ENCODE data around the gene PRR7.

The PRR7 gene

DNA sequence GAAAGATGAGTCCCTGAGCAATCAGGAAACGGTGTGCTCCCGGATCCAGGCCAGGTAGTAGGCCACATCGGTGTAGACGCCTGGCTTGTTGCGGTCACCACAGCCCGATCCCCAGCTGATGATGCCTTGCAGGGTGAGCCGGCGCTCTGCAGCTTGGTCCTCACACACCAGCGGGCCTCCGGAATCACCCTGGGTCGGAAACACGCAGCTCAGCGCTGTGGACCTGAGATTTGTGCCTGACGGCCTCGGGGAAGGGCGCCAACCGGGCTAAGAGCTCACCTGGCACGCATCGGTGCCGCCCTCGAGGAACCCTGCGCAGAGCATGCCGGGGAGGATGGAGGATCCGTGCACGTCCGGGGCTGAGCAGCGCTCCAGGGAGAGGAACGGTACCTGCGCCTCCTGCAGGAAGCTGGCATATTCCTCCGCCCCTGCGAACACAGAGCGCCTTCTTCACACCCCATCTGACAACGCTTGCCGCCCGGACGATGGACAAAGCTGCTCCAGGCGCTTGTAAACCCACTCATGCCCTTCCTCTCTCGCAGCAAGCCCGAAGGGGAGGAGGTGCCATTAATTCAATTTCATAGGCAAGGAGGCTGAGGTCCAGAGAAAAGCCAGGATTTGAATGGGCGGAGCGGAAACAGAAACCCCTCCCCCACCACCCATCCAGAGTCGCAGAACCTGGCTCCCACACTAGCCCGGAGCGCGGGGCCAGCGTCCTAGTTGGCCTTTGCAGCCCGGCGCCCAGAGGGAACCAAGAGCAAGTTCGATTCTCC lies 44.2 kb upstream of the PRR7 start (continued):
- TF ChIP-seq ZNF133 (tag by site-specific recombination; IDR thresholded peaks at IDR 0.05) (no peak), SCRT2 (tag by site-specific recombination; IDR thresholded peaks at IDR 0.05) (no peak), ZNF610 (tag by site-specific recombination; IDR thresholded peaks at IDR 0.05; ENCODE audit: borderline replicate concordance) (0 out of 2 replicates have a peak, but pooled peaks have one; percentile 24), ZNF747 (tag by site-specific recombination; IDR thresholded peaks at IDR 0.05) (no peak), GLI4 (tag by site-specific recombination; IDR thresholded peaks at IDR 0.05) (no peak), PRDM1 (tag by site-specific recombination; IDR thresholded peaks at IDR 0.05) (no peak), ZNF416 (tag by site-specific recombination; IDR thresholded peaks at IDR 0.05) (no peak), ZNF121 (tag by site-specific recombination; IDR thresholded peaks at IDR 0.05) (0 out of 2 replicates have a peak, but pooled peaks have one; percentile 8), IKZF3 (tag by site-specific recombination; IDR thresholded peaks at IDR 0.05) (peak; percentile 73), ZNF530 (tag by site-specific recombination; IDR thresholded peaks at IDR 0.05; ENCODE audit: low read depth) (no peak), ZNF155 (tag by site-specific recombination; IDR thresholded peaks at IDR 0.05) (no peak), ZNF544 (tag by site-specific recombination; IDR thresholded peaks at IDR 0.05) (no peak), ZNF791 (tag by site-specific recombination; IDR thresholded peaks at IDR 0.05) (no peak), ZNF629 (tag by site-specific recombination; IDR thresholded peaks at IDR 0.05) (peak; percentile 53), ZNF112 (tag by site-specific recombination; IDR thresholded peaks at IDR 0.05) (no peak), ZNF501 (tag by site-specific recombination; IDR thresholded peaks at IDR 0.05) (peak; percentile 81; the same call in 1 of the 2 replicates), ZNF37A (tag by site-specific recombination; IDR thresholded peaks at IDR 0.05) (no peak), ZNF10 (tag by site-specific recombination; IDR thresholded peaks at IDR 0.05) (0 out of 2 replicates have a peak, but pooled peaks have one; percentile 13), ZNF350 (tag by site-specific recombination; IDR thresholded peaks at IDR 0.05) (no peak), SP7 (tag by site-specific recombination; IDR thresholded peaks at IDR 0.05) (peak; percentile 69)
- TF ChIP-seq, protein P1, sequence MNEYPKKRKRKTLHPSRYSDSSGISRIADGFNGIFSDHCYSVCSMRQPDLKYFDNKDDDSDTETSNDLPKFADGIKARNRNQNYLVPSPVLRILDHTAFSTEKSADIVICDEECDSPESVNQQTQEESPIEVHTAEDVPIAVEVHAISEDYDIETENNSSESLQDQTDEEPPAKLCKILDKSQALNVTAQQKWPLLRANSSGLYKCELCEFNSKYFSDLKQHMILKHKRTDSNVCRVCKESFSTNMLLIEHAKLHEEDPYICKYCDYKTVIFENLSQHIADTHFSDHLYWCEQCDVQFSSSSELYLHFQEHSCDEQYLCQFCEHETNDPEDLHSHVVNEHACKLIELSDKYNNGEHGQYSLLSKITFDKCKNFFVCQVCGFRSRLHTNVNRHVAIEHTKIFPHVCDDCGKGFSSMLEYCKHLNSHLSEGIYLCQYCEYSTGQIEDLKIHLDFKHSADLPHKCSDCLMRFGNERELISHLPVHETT (tag by site-specific recombination; IDR thresholded peaks at IDR 0.05), result 0 out of 2 replicates have a peak, but pooled peaks have one; percentile 36
- TF ChIP-seq, protein P2, sequence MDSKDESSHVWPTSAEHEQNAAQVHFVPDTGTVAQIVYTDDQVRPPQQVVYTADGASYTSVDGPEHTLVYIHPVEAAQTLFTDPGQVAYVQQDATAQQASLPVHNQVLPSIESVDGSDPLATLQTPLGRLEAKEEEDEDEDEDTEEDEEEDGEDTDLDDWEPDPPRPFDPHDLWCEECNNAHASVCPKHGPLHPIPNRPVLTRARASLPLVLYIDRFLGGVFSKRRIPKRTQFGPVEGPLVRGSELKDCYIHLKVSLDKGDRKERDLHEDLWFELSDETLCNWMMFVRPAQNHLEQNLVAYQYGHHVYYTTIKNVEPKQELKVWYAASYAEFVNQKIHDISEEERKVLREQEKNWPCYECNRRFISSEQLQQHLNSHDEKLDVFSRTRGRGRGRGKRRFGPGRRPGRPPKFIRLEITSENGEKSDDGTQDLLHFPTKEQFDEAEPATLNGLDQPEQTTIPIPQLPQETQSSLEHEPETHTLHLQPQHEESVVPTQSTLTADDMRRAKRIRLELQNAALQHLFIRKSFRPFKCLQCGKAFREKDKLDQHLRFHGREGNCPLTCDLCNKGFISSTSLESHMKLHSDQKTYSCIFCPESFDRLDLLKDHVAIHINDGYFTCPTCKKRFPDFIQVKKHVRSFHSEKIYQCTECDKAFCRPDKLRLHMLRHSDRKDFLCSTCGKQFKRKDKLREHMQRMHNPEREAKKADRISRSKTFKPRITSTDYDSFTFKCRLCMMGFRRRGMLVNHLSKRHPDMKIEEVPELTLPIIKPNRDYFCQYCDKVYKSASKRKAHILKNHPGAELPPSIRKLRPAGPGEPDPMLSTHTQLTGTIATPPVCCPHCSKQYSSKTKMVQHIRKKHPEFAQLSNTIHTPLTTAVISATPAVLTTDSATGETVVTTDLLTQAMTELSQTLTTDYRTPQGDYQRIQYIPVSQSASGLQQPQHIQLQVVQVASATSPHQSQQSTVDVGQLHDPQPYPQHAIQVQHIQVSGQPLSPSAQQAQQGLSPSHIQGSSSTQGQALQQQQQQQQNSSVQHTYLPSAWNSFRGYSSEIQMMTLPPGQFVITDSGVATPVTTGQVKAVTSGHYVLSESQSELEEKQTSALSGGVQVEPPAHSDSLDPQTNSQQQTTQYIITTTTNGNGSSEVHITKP (tag by site-specific recombination; IDR thresholded peaks at IDR 0.05), result peak; percentile 70
- TF ChIP-seq, protein P3, sequence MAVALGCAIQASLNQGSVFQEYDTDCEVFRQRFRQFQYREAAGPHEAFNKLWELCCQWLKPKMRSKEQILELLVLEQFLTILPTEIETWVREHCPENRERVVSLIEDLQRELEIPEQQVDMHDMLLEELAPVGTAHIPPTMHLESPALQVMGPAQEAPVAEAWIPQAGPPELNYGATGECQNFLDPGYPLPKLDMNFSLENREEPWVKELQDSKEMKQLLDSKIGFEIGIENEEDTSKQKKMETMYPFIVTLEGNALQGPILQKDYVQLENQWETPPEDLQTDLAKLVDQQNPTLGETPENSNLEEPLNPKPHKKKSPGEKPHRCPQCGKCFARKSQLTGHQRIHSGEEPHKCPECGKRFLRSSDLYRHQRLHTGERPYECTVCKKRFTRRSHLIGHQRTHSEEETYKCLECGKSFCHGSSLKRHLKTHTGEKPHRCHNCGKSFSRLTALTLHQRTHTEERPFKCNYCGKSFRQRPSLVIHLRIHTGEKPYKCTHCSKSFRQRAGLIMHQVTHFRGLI (tag by site-specific recombination; IDR thresholded peaks at IDR 0.05), result peak; percentile 63; the same call in 1 of the 2 replicates
- TF ChIP-seq, protein P4, sequence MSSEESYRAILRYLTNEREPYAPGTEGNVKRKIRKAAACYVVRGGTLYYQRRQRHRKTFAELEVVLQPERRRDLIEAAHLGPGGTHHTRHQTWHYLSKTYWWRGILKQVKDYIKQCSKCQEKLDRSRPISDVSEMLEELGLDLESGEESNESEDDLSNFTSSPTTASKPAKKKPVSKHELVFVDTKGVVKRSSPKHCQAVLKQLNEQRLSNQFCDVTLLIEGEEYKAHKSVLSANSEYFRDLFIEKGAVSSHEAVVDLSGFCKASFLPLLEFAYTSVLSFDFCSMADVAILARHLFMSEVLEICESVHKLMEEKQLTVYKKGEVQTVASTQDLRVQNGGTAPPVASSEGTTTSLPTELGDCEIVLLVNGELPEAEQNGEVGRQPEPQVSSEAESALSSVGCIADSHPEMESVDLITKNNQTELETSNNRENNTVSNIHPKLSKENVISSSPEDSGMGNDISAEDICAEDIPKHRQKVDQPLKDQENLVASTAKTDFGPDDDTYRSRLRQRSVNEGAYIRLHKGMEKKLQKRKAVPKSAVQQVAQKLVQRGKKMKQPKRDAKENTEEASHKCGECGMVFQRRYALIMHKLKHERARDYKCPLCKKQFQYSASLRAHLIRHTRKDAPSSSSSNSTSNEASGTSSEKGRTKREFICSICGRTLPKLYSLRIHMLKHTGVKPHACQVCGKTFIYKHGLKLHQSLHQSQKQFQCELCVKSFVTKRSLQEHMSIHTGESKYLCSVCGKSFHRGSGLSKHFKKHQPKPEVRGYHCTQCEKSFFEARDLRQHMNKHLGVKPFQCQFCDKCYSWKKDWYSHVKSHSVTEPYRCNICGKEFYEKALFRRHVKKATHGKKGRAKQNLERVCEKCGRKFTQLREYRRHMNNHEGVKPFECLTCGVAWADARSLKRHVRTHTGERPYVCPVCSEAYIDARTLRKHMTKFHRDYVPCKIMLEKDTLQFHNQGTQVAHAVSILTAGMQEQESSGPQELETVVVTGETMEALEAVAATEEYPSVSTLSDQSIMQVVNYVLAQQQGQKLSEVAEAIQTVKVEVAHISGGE (tag by site-specific recombination; conservative IDR thresholded peaks at IDR 0.05; ENCODE audit: low read depth), result peak; percentile 95
